ENCODE data around the gene RSPH1. TPM values are rescaled to one million over a fixed set of nuclear protein-coding genes. Genes with fewer than 3 reads are reported as not detected.
A peak's percentile ranks its signal among the peaks of the same experiment; 100 is the strongest.

Gene RSPH1
- total RNA-seq, 1 experiment from 2014 or later: 1.5 TPM

DNA sequence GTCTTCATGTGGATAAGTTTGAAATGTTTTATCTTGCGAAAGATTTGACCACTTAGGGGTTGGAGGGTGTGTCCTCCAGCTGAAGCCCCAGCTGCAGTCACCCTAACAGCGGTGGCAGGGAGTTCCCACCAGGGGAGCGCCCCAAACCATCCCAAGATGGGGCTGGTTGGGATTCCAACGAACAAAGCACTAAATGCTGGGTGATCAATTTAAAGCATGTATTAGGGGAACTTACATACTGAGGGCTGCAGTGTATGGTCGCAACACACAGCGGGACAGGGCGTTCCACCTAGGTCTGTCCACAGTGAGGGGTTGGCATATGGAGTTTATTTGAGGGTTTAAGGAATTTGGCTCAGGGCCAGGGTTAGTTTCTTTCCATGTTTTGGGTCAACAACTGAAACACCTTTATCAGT, 43.9 kb upstream of the RSPH1 start:
- CTCF ChIA-PET: no interaction called here

DNA sequence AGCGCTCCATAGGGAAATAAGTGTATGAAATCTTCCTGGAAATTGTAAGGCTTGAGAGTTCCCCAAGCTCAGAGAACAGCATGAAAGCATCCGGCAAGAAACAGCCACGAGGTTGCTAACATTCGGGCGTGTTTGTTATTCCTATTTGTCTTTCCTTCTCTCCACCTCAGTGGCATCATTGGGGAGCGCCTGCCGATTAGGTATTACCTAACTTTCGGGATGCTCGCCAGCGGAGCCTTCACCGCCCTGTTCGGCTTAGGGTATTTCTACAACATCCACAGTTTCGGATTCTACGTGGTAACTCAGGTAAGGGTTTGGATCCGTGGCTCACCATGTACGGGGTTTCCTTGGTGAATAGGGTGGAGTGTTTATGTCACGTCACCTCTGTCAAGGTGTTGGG, 43.3 kb upstream of the RSPH1 start:
- BruUV-seq (replicated peaks): no TSS peak
- RAD21 ChIA-PET (ENCODE audit: low non-redundant PET in 1 of 2, low total read pairs in 2 of 2, uncharacterized antibody in 2 of 2, unreplicated experiment in 2 of 2): no interaction called here
- Histone ChIP-seq H3K9me3 (ENCODE audit: control insufficient read depth in 1 of 2, insufficient read depth in 1 of 2, low read depth in 1 of 2, low read length in 2 of 2) (no peaks in the 10 kb centered on the region), H3K27ac (ENCODE audit: low read depth, low read length) (no peak overlapping the region), H3K27me3 (ENCODE audit: insufficient read depth, low read length) (no peaks in the 10 kb centered on the region), H4K20me1 (ENCODE audit: insufficient read depth) (no peaks in the 10 kb centered on the region), H3K4me2 (ENCODE audit: low read length) (no peak overlapping the region), H3K9ac (ENCODE audit: low read length) (no peak overlapping the region), H3K4me3 (replicated peaks in 1 of 2; ENCODE audit: low read depth in 1 of 2, low read length in 2 of 2) (no peak overlapping the region), H3K36me3 (ENCODE audit: control insufficient read depth in 1 of 2, insufficient read depth in 2 of 2, low read length in 2 of 2) (0 out of 4 replicates have a peak, but pooled peaks cover 0 to 6% of the 10 kb centered on the region in 2 experiments), H2AFZ (ENCODE audit: low read depth, low read length, poor library complexity, severe bottlenecking) (no peak overlapping the region), H3K79me2 (ENCODE audit: insufficient read depth, low read length) (no peaks in the 10 kb centered on the region), H3K9me2 (ENCODE audit: insufficient read depth) (no peaks in the 10 kb centered on the region), H3K4me1 (ENCODE audit: control insufficient read depth in 1 of 2, insufficient read depth in 2 of 2, low read length in 2 of 2) (no peaks in the 10 kb centered on the region)
- ATAC-seq: no peak
- POLR2A ChIA-PET: no interaction called here
- intact Hi-C loops (cut with micrococcal nuclease): loop anchor here (5.0 to 10.0 kb wide), 3 partner anchors 87 to 385 kb away; no protein-coding TSS in a partner anchor
- DNase-seq (ENCODE audit: low read depth, low spot score): no peak
- CTCF ChIA-PET: no interaction called here
- TF ChIP-seq, protein P1, sequence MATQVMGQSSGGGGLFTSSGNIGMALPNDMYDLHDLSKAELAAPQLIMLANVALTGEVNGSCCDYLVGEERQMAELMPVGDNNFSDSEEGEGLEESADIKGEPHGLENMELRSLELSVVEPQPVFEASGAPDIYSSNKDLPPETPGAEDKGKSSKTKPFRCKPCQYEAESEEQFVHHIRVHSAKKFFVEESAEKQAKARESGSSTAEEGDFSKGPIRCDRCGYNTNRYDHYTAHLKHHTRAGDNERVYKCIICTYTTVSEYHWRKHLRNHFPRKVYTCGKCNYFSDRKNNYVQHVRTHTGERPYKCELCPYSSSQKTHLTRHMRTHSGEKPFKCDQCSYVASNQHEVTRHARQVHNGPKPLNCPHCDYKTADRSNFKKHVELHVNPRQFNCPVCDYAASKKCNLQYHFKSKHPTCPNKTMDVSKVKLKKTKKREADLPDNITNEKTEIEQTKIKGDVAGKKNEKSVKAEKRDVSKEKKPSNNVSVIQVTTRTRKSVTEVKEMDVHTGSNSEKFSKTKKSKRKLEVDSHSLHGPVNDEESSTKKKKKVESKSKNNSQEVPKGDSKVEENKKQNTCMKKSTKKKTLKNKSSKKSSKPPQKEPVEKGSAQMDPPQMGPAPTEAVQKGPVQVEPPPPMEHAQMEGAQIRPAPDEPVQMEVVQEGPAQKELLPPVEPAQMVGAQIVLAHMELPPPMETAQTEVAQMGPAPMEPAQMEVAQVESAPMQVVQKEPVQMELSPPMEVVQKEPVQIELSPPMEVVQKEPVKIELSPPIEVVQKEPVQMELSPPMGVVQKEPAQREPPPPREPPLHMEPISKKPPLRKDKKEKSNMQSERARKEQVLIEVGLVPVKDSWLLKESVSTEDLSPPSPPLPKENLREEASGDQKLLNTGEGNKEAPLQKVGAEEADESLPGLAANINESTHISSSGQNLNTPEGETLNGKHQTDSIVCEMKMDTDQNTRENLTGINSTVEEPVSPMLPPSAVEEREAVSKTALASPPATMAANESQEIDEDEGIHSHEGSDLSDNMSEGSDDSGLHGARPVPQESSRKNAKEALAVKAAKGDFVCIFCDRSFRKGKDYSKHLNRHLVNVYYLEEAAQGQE (IDR thresholded peaks at IDR 0.05; ENCODE audit: low read depth): no peak
- TF ChIP-seq CBX3 (IDR thresholded peaks at IDR 0.05; ENCODE audit: low read depth) (no peak), ELF1 (IDR thresholded peaks at IDR 0.05; ENCODE audit: borderline replicate concordance, low read depth) (no peak), RAD21 (IDR thresholded peaks at IDR 0.05; ENCODE audit: low read depth) (no peak), JUND (IDR thresholded peaks at IDR 0.05) (no peak), POLR2A (IDR thresholded peaks at IDR 0.05; ENCODE audit: borderline replicate concordance, extremely low read depth, insufficient read depth, insufficient read length) (no peak), SRF (IDR thresholded peaks at IDR 0.05; ENCODE audit: low read depth) (no peak), YY1 (IDR thresholded peaks at IDR 0.05; ENCODE audit: extremely low read depth, insufficient replicate concordance, low read depth, low read length) (no peak), ZBTB33 (IDR thresholded peaks at IDR 0.05; ENCODE audit: extremely low read depth, insufficient replicate concordance, low read length) (no peak)

More for the DNA sequence above, 43.9 kb upstream of the RSPH1 start:
- ChIA-PET POLR2A (no interaction called here), RAD21 (ENCODE audit: low non-redundant PET in 1 of 2, low total read pairs in 2 of 2, uncharacterized antibody in 2 of 2, unreplicated experiment in 2 of 2) (no interaction called here)
- H3K27ac ChIP-seq (ENCODE audit: low read depth, low read length): no peak overlapping the region
- BruUV-seq (replicated peaks): no TSS peak
- peaks cover 0 to 6% of the 10 kb centered on the region in 2 experiments; a peak in 1 of 4 replicates for H3K36me3 ChIP-seq (ENCODE audit: control insufficient read depth in 1 of 2, insufficient read depth in 2 of 2, low read length in 2 of 2)
- H3K4me3 ChIP-seq (replicated peaks in 1 of 2; ENCODE audit: low read depth in 1 of 2, low read length in 2 of 2): no peak overlapping the region
- H4K20me1 ChIP-seq (ENCODE audit: insufficient read depth): no peaks in the 10 kb centered on the region
- no peaks in the 10 kb centered on the region for H3K9me3 ChIP-seq (ENCODE audit: control insufficient read depth in 1 of 2, insufficient read depth in 1 of 2, low read depth in 1 of 2, low read length in 2 of 2)
- H3K4me1 ChIP-seq (ENCODE audit: control insufficient read depth in 1 of 2, insufficient read depth in 2 of 2, low read length in 2 of 2): no peaks in the 10 kb centered on the region
- H3K9ac ChIP-seq (ENCODE audit: low read length): no peak overlapping the region
- peak; percentile 69; the same call in 1 of the 2 replicates for ATAC-seq
- intact Hi-C loops (cut with micrococcal nuclease): loop anchor here (5.0 to 10.0 kb wide), 3 partner anchors 88 to 385 kb away; no protein-coding TSS in a partner anchor
- H3K27me3 ChIP-seq (ENCODE audit: insufficient read depth, low read length): no peaks in the 10 kb centered on the region
- no peak overlapping the region for H2AFZ ChIP-seq (ENCODE audit: low read depth, low read length, poor library complexity, severe bottlenecking)
- DNase-seq (ENCODE audit: low read depth, low spot score): no peak
- H3K9me2 ChIP-seq (ENCODE audit: insufficient read depth): no peaks in the 10 kb centered on the region
- no peaks in the 10 kb centered on the region for H3K79me2 ChIP-seq (ENCODE audit: insufficient read depth, low read length)
- TF ChIP-seq, protein P2, sequence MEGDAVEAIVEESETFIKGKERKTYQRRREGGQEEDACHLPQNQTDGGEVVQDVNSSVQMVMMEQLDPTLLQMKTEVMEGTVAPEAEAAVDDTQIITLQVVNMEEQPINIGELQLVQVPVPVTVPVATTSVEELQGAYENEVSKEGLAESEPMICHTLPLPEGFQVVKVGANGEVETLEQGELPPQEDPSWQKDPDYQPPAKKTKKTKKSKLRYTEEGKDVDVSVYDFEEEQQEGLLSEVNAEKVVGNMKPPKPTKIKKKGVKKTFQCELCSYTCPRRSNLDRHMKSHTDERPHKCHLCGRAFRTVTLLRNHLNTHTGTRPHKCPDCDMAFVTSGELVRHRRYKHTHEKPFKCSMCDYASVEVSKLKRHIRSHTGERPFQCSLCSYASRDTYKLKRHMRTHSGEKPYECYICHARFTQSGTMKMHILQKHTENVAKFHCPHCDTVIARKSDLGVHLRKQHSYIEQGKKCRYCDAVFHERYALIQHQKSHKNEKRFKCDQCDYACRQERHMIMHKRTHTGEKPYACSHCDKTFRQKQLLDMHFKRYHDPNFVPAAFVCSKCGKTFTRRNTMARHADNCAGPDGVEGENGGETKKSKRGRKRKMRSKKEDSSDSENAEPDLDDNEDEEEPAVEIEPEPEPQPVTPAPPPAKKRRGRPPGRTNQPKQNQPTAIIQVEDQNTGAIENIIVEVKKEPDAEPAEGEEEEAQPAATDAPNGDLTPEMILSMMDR (IDR thresholded peaks at IDR 0.05 in 2 of 3, conservative IDR thresholded peaks at IDR 0.05 in 1 of 3; ENCODE audit: borderline replicate concordance in 1 of 3, insufficient read depth in 1 of 3, low read depth in 2 of 3, low read length in 2 of 3): peak in 1 of 3 experiments; percentile 30; a peak in 3 of 6 replicates
- TF ChIP-seq RAD21 (IDR thresholded peaks at IDR 0.05; ENCODE audit: low read depth): peak; percentile 26
- no peak for TF ChIP-seq SP1 (IDR thresholded peaks at IDR 0.05; ENCODE audit: low read depth)
- H3K4me2 ChIP-seq (ENCODE audit: low read length): no peak overlapping the region
